Measurements from ENCODE around the gene APRT.

- no peak for TF ChIP-seq TAF1 (IDR thresholded peaks at IDR 0.05; ENCODE audit: low read depth, low read length)
- TF ChIP-seq CBX8 (IDR thresholded peaks at IDR 0.05; ENCODE audit: borderline replicate concordance, low read depth, low read length): no peak
- TF ChIP-seq CHD2 (IDR thresholded peaks at IDR 0.05; ENCODE audit: low read length): no peak
- TF ChIP-seq CTCF (IDR thresholded peaks at IDR 0.05; ENCODE audit: control extremely low read depth in 1 of 3, insufficient read depth in 1 of 3, low read depth in 1 of 3, low read length in 3 of 3): no peak
- no peak for TF ChIP-seq CREB1 (IDR thresholded peaks at IDR 0.05)
- TF ChIP-seq YY1 (IDR thresholded peaks at IDR 0.05; ENCODE audit: low read depth, low read length): no peak
- no peak for TF ChIP-seq TCF12 (IDR thresholded peaks at IDR 0.05; ENCODE audit: low read depth, low read length)
- TF ChIP-seq MAX (IDR thresholded peaks at IDR 0.05): no peak
- no peak for TF ChIP-seq HDAC2 (IDR thresholded peaks at IDR 0.05; ENCODE audit: borderline replicate concordance in 1 of 2, low read depth in 2 of 2, low read length in 2 of 2)
These were observed 30.0 kb upstream of the APRT start for GRCh38 chr16:88841521-88842307.

Measured in H1 (cell line).